ENCODE results near the gene OPN4.

- TF ChIP-seq, protein P1, sequence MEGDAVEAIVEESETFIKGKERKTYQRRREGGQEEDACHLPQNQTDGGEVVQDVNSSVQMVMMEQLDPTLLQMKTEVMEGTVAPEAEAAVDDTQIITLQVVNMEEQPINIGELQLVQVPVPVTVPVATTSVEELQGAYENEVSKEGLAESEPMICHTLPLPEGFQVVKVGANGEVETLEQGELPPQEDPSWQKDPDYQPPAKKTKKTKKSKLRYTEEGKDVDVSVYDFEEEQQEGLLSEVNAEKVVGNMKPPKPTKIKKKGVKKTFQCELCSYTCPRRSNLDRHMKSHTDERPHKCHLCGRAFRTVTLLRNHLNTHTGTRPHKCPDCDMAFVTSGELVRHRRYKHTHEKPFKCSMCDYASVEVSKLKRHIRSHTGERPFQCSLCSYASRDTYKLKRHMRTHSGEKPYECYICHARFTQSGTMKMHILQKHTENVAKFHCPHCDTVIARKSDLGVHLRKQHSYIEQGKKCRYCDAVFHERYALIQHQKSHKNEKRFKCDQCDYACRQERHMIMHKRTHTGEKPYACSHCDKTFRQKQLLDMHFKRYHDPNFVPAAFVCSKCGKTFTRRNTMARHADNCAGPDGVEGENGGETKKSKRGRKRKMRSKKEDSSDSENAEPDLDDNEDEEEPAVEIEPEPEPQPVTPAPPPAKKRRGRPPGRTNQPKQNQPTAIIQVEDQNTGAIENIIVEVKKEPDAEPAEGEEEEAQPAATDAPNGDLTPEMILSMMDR (conservative IDR thresholded peaks at IDR 0.05; ENCODE audit: low read length): no peak
- TF ChIP-seq EZH2phosphoT487 (IDR thresholded peaks at IDR 0.05; ENCODE audit: borderline replicate concordance, low read depth, low read length): no peak
These were observed 57.4 kb downstream of the OPN4 start for GRCh38 chr10:86711513-86712316.

All from OCI-LY7 (cell line).